ENCODE data around the gene PINLYP. TPM values are rescaled to one million over a fixed set of nuclear protein-coding genes. Genes with fewer than 3 reads are reported as not detected.

Gene PINLYP
- total and polyA plus RNA-seq, 9 of the 15 experiments (the other 6 are each of a cell fraction or from before 2014, with no cell fraction given), result 1.00 to 6.7 (median 2.2) TPM

GRCh38 chr19:43619262-43620060 is 43.9 kb downstream of the PINLYP start, which contains the start of gene ZNF428 (continued):
- TF ChIP-seq ZNF584 (CRISPR knock-in tag; IDR thresholded peaks at IDR 0.05; ENCODE audit: low read depth) (no peak), TFE3 (CRISPR knock-in tag; IDR thresholded peaks at IDR 0.05) (no peak), HNRNPK (IDR thresholded peaks at IDR 0.05; ENCODE audit: low read depth, low read length, poor library complexity, severe bottlenecking) (no peak), ZKSCAN3 (CRISPR knock-in tag; IDR thresholded peaks at IDR 0.05) (no peak), ZNF436 (CRISPR knock-in tag; IDR thresholded peaks at IDR 0.05) (no peak; the same call in 1 of the 2 replicates), MEIS2 (IDR thresholded peaks at IDR 0.05; ENCODE audit: partially characterized antibody) (peak; percentile 83), ZNF561 (CRISPR knock-in tag; conservative IDR thresholded peaks at IDR 0.05) (no peak), NFRKB (IDR thresholded peaks at IDR 0.05; ENCODE audit: low read depth) (peak; percentile 53; the same call in 1 of the 2 replicates), CTBP1 (IDR thresholded peaks at IDR 0.05; ENCODE audit: borderline replicate concordance) (peak; percentile 89), RFX1 (IDR thresholded peaks at IDR 0.05) (no peak; the same call in 1 of the 2 replicates), CEBPG (CRISPR knock-in tag; IDR thresholded peaks at IDR 0.05) (no peak; the same call in 1 of the 2 replicates), CEBPG (tag; conservative IDR thresholded peaks at IDR 0.05 in 1 of 2, IDR thresholded peaks at IDR 0.05 in 1 of 2) (no peak), SUPT5H (IDR thresholded peaks at IDR 0.05) (peak; percentile 85), SRF (CRISPR knock-in tag; IDR thresholded peaks at IDR 0.05) (0 out of 4 replicates have a peak, but pooled peaks of 1 of the 2 experiments have one; percentile 23), CCAR2 (IDR thresholded peaks at IDR 0.05; ENCODE audit: low read depth, low read length) (no peak), ZNF592 (IDR thresholded peaks at IDR 0.05) (peak; percentile 96), SMARCB1 (IDR thresholded peaks at IDR 0.05; ENCODE audit: insufficient read length, low read depth) (no peak)
- TF ChIP-seq, protein P1, sequence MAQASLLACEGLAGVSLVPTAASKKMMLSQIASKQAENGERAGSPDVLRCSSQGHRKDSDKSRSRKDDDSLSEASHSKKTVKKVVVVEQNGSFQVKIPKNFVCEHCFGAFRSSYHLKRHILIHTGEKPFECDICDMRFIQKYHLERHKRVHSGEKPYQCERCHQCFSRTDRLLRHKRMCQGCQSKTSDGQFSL (CRISPR knock-in tag; IDR thresholded peaks at IDR 0.05), result 0 out of 2 replicates have a peak, but pooled peaks have one; percentile 31
- TF ChIP-seq, protein P1 (tag; IDR thresholded peaks at IDR 0.05), result 0 out of 4 replicates have a peak, but pooled peaks of 1 of the 2 experiments have one; percentile 51
- TF ChIP-seq, protein P2, sequence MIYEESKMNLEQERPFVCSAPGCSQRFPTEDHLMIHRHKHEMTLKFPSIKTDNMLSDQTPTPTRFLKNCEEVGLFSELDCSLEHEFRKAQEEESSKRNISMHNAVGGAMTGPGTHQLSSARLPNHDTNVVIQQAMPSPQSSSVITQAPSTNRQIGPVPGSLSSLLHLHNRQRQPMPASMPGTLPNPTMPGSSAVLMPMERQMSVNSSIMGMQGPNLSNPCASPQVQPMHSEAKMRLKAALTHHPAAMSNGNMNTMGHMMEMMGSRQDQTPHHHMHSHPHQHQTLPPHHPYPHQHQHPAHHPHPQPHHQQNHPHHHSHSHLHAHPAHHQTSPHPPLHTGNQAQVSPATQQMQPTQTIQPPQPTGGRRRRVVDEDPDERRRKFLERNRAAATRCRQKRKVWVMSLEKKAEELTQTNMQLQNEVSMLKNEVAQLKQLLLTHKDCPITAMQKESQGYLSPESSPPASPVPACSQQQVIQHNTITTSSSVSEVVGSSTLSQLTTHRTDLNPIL (CRISPR knock-in tag; IDR thresholded peaks at IDR 0.05), result no peak

All from K562 (cell line).